Endothelial cell of umbilical vein (primary cell): ENCODE measurements around the gene SIAH3.

Experiments
- POLR2A ChIP-seq: IDR thresholded peaks from 2 replicates; pipeline ENCODE4 v1.6.1; 2012; ENCODE audit warnings: low read depth, mild to moderate bottlenecking, control low read depth, low read length
- POLR2AphosphoS5 ChIP-seq: IDR thresholded peaks from 2 replicates; pipeline ENCODE4 v1.6.1; 2012; ENCODE audit warnings: low read depth, mild to moderate bottlenecking, control low read depth, low read length, moderate library complexity; ENCODE audit not compliant: insufficient read depth
- TF ChIP-seq, protein P1 (sequence below), 2 donors: IDR thresholded peaks; 1 replicate in 1 of 2; 2 replicates in 1 of 2; pipeline ENCODE4 v1.5.1; 2011; ENCODE audit warnings: low read length in 2 of 2, mild to moderate bottlenecking in 2 of 2, moderate library complexity in 2 of 2, control low read depth in 1 of 2, inconsistent platforms in 1 of 2, low read depth in 1 of 2; ENCODE audit not compliant: insufficient read depth in 1 of 2; ENCODE audit errors: extremely low read depth in 1 of 2

DNA sequence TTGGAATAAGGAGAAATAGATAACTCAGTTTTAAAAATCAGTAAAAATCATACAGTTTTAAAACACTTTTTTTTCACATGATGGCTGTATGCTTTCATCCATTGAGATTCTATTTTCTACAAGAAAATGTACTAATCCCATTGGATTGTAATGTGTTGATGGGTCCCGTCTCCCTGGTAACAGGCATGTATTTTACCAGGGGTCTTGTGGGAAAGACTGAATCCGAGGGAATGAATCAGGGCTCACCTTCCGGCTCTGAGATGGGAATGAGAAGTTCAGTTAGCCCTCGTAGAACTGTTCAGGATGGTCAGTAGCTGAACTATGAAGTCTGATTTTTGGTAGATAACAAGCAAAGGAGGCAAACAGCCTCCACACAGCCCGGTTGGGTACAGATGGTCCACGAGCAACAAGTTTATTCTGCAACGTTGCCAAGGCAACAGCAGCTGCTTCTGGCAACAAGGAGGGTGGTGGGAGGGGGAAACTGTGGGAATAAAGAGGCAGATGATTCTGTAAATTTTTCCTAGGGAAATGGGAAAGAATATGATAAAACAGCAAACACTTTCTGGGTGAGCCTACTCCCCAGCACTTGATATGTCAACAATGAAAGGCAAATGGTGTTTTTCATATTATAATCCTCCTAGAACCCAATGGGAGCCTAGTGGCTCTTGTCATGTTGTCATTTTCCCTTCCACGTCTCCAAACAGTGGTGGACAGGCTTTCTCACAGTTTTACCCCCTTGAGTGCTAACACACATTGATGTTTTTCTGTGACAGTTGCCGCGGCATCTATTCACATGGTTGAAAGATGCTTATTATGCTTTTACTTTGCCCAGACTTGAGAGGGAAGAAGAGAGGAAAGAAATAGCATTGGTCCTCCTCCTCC lies 12.4 kb upstream of the SIAH3 start:
- TF ChIP-seq POLR2A (no peak), POLR2AphosphoS5 (no peak)
- TF ChIP-seq, protein P1, sequence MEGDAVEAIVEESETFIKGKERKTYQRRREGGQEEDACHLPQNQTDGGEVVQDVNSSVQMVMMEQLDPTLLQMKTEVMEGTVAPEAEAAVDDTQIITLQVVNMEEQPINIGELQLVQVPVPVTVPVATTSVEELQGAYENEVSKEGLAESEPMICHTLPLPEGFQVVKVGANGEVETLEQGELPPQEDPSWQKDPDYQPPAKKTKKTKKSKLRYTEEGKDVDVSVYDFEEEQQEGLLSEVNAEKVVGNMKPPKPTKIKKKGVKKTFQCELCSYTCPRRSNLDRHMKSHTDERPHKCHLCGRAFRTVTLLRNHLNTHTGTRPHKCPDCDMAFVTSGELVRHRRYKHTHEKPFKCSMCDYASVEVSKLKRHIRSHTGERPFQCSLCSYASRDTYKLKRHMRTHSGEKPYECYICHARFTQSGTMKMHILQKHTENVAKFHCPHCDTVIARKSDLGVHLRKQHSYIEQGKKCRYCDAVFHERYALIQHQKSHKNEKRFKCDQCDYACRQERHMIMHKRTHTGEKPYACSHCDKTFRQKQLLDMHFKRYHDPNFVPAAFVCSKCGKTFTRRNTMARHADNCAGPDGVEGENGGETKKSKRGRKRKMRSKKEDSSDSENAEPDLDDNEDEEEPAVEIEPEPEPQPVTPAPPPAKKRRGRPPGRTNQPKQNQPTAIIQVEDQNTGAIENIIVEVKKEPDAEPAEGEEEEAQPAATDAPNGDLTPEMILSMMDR (IDR thresholded peaks at IDR 0.05; ENCODE audit: extremely low read depth in 1 of 2, insufficient read depth in 1 of 2, low read depth in 1 of 2, low read length in 2 of 2) = no peak
